K562 (cell line): ENCODE data around the gene DIPK1A. TPM values are rescaled to one million over a fixed set of nuclear protein-coding genes. Genes with fewer than 3 reads are reported as not detected.

Experiments
- ADNP ChIP-seq: fragments of 200-800 bp; sonication (Bioruptor generic); IDR thresholded peaks from 2 replicates; pipeline ENCODE4 v1.6.1; 2016; ENCODE audit warnings: missing genetic modification characterization, missing compliant biosample characterization
- ARNT ChIP-seq, 2 experiments: fragments of 450-650 bp; IDR thresholded peaks; 2 replicates each; pipeline ENCODE4 v1.6.1; 2016; ENCODE audit warnings: mild to moderate bottlenecking in 1 of 2
- COPS2 ChIP-seq: fragments of 450-650 bp; conservative IDR thresholded peaks from 2 replicates; pipeline ENCODE4 v1.6.1; 2016; ENCODE audit warnings: mild to moderate bottlenecking, moderate library complexity
- GTF2A2 ChIP-seq: IDR thresholded peaks from 2 replicates; pipeline ENCODE4 v1.6.1; 2016; ENCODE audit warnings: mild to moderate bottlenecking, missing genetic modification characterization, missing compliant biosample characterization
- HDAC8 ChIP-seq: fragments of 450-650 bp; IDR thresholded peaks from 2 replicates; pipeline ENCODE4 v1.6.1; 2016; ENCODE audit warnings: mild to moderate bottlenecking, missing genetic modification characterization, moderate library complexity, missing compliant biosample characterization
- HMGN3 ChIP-seq: IDR thresholded peaks from 2 replicates; pipeline ENCODE4 v1.6.1; 2011; ENCODE audit warnings: borderline replicate concordance, low read depth, mild to moderate bottlenecking, mixed read lengths, low read length; ENCODE audit not compliant: insufficient read length; ENCODE audit errors: extremely low read depth
- IFI16 ChIP-seq: fragments of 250-450 bp; sonication (Bioruptor Pico); IDR thresholded peaks from 2 replicates; pipeline ENCODE4 v2.1.2; 2022; ENCODE audit warnings: mild to moderate bottlenecking, inconsistent platforms
- JUND ChIP-seq, 2 experiments: IDR thresholded peaks; 2 replicates in 1 of 2; 3 replicates in 1 of 2; pipeline ENCODE4 v1.6.1; 2011; ENCODE audit warnings: borderline replicate concordance in 2 of 2, low read depth in 2 of 2, low read length in 2 of 2, improper control_type of control experiment in 1 of 2, missing biosample characterization in 1 of 2, missing genetic modification characterization in 1 of 2, missing genetic modification reagents in 1 of 2
- KDM5B ChIP-seq: fragments of 200-600 bp; sonication (generic); IDR thresholded peaks from 2 replicates; pipeline ENCODE4 v1.6.1; 2012; ENCODE audit warnings: low read depth, mild to moderate bottlenecking, moderate library complexity, low read length, control low read depth, inconsistent platforms; ENCODE audit not compliant: insufficient replicate concordance
- LCOR ChIP-seq: sonication (generic); formaldehyde crosslinking; IDR thresholded peaks from 2 replicates; pipeline ENCODE4 v1.8.0; 2022; ENCODE audit warnings: mild to moderate bottlenecking, missing genetic modification reagents
- MAFK ChIP-seq: IDR thresholded peaks from 2 replicates; pipeline ENCODE4 v1.6.1; 2011; ENCODE audit warnings: low read length, improper control_type of control experiment
- NCOA4 ChIP-seq: fragments of 450-650 bp; IDR thresholded peaks from 2 replicates; pipeline ENCODE4 v1.6.1; 2018; ENCODE audit warnings: mild to moderate bottlenecking; ENCODE audit not compliant: partially characterized antibody
- NONO ChIP-seq, 2 experiments: fragments of 200-400 bp in 1 of 2; fragments of 450-650 bp in 1 of 2; formaldehyde crosslinking in 1 of 2; IDR thresholded peaks; 2 replicates each; pipeline ENCODE4 v1.6.1; 2017; ENCODE audit warnings: low read depth in 2 of 2, mild to moderate bottlenecking in 2 of 2, moderate library complexity in 2 of 2, low read length in 1 of 2
- STAG1 ChIP-seq: sonication (generic); formaldehyde crosslinking; IDR thresholded peaks from 2 replicates; pipeline ENCODE4 v1.5.0; 2020; ENCODE audit warnings: missing genetic modification reagents, borderline replicate concordance
- TGIF2 ChIP-seq: sonication (generic); formaldehyde crosslinking; IDR thresholded peaks from 2 replicates; pipeline ENCODE4 v1.8.1; 2022; ENCODE audit warnings: mild to moderate bottlenecking, missing genetic modification reagents, moderate library complexity
- TOE1 ChIP-seq, 2 experiments: fragments of 450-650 bp in 1 of 2; sonication (generic) in 1 of 2; formaldehyde crosslinking in 1 of 2; IDR thresholded peaks; 2 replicates each; pipeline versions ENCODE4 v1.7.1 to v1.8.0; 2016 to 2022; ENCODE audit warnings: borderline replicate concordance in 2 of 2, mild to moderate bottlenecking in 2 of 2, antibody characterized with exemption in 1 of 2, inconsistent platforms in 1 of 2, low read depth in 1 of 2, missing genetic modification reagents in 1 of 2, moderate library complexity in 1 of 2
- WHSC1 ChIP-seq: IDR thresholded peaks from one replicate; pipeline ENCODE4 v1.6.1; 2012; ENCODE audit warnings: low read length, control low read depth, inconsistent platforms
- ZEB2 ChIP-seq: fragments of 450-650 bp; IDR thresholded peaks from 2 replicates; pipeline ENCODE4 v1.6.1; 2016
- ZNF124 ChIP-seq: sonication (generic); formaldehyde crosslinking; IDR thresholded peaks from 2 replicates; pipeline ENCODE4 v1.8.1; 2022; ENCODE audit warnings: missing genetic modification reagents
- ZNF224 ChIP-seq: sonication (generic); formaldehyde crosslinking; IDR thresholded peaks from 2 replicates; pipeline ENCODE4 v1.8.0; 2022; ENCODE audit warnings: mild to moderate bottlenecking, missing genetic modification reagents
- ZNF384 ChIP-seq: IDR thresholded peaks from 2 replicates; pipeline ENCODE4 v1.6.1; 2012; ENCODE audit warnings: low read depth, low read length, improper control_type of control experiment
- ZNF551 ChIP-seq: fragments of 250-450 bp; sonication (Bioruptor Pico); IDR thresholded peaks from 2 replicates; pipeline ENCODE4 v1.5.0; 2021; ENCODE audit warnings: mild to moderate bottlenecking, moderate library complexity
- ZNF589 ChIP-seq: fragments of 200-800 bp; sonication (Bioruptor generic); IDR thresholded peaks from 2 replicates; pipeline ENCODE4 v1.6.1; 2016; ENCODE audit warnings: low read depth, missing genetic modification characterization, missing compliant biosample characterization
- ZNF830 ChIP-seq: fragments of 250-450 bp; sonication (Bioruptor Pico); IDR thresholded peaks from 2 replicates; pipeline ENCODE4 v1.5.0; 2021; ENCODE audit warnings: mild to moderate bottlenecking
- polyA plus RNA-seq, 8 experiments: library from polyadenylated mRNA; depleted of rRNA in 4 of 8; stranded (reverse) in 5 of 8; unstranded in 3 of 8; fragments of >200 nt; fragmentation: Nextera tagmentation in 2 of 8; fragmentation: Illumina TruSeq in 1 of 8; extraction: Ambion mirVana in 2 of 8; extraction: Trizol in 1 of 8; gene quantifications; 2 replicates each; pipeline versions ENCODE4 v1.2.1 to v1.2.3, GENCODE V29; 2011 to 2014; ENCODE audit warnings: inconsistent platforms in 1 of 8, missing spikeins in 1 of 8
- total RNA-seq, 7 experiments: library from RNA; depleted of rRNA in 6 of 7; stranded (reverse); fragments of >200 nt in 6 of 7; fragmentation: Illumina TruSeq in 2 of 7; extraction: Trizol in 2 of 7; gene quantifications; 2 replicates each; pipeline versions ENCODE4 v1.2.1 to v1.2.3, GENCODE V29; 2011 to 2021; ENCODE audit warnings: low replicate concordance in 1 of 7
- TF ChIP-seq, protein P1 (sequence below): sonication (generic); formaldehyde crosslinking; IDR thresholded peaks from 2 replicates; pipeline ENCODE4 v1.8.1; 2023; ENCODE audit warnings: mild to moderate bottlenecking, missing genetic modification reagents, moderate library complexity
- TF ChIP-seq, protein P2 (sequence below): fragments of 450-650 bp; formaldehyde crosslinking; IDR thresholded peaks from 2 replicates; pipeline ENCODE4 v1.4.0; 2022; ENCODE audit warnings: missing genetic modification characterization

Gene DIPK1A
- total and polyA plus RNA-seq, 9 of the 15 experiments (the other 6 are each of a cell fraction or from before 2014, with no cell fraction given), result 0.54 to 2.5 (median 1.3) TPM

DNA sequence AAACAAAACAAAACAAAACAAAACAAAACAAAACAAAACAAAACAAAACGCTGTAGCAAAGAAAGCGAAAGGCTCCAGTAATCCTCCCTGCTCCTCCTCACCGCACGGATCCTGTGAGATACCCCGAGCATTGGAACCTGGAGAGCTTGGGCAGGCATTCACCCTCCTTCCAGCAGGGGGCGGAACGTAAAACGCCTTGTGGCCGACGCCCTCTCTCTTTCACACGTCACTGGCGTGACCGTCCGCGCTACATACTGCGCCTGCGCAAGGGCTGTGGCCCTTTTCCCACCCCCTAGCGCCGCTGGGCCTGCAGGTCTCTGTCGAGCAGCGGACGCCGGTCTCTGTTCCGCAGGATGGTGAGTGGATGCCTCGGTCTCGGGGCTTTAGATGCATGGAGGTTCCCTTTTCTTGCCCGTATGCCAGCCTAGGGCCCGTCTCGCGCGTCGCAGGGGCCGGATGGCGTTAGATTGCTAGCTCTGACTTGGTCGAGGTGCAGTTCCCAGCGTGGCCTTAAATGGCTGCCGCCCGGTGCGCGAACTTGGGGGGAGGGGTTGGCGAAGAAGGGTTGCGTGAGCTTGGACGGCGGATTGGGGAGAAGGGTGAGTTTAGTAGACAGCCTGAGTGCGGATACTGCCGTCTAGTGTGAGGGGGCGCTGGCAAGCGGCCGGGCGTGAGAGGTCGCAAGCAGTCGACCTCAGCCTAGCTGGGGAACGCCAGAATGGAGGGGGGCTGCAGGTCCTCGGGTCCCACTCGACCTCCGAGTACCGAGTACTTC, 129.3 kb downstream of the DIPK1A start, which contains the start of gene RPL5 (continued):
- TF ChIP-seq TOE1 (IDR thresholded peaks at IDR 0.05; ENCODE audit: borderline replicate concordance) (peak; percentile 90), TOE1 (CRISPR knock-in tag; IDR thresholded peaks at IDR 0.05; ENCODE audit: borderline replicate concordance, low read depth) (peak; percentile 97; the same call in 1 of the 2 replicates), ARNT (IDR thresholded peaks at IDR 0.05) (peak; percentile 80 to 94; a peak in 3 of 4 replicates), ZNF589 (no peak), NONO (IDR thresholded peaks at IDR 0.05; ENCODE audit: low read depth in 2 of 2, low read length in 1 of 2) (no peak; a peak in 1 of 4 replicates), IFI16 (CRISPR knock-in tag) (no peak), HMGN3 (no peak), NCOA4 (no peak), ZNF124 (CRISPR knock-in tag) (no peak), JUND (IDR thresholded peaks at IDR 0.05; ENCODE audit: borderline replicate concordance, low read depth, low read length) (peak; percentile 81), JUND (tag; IDR thresholded peaks at IDR 0.05; ENCODE audit: borderline replicate concordance, low read depth, low read length) (peak; percentile 60; the same call in 1 of the 3 replicates), KDM5B (peak; percentile 99), ZNF830 (CRISPR knock-in tag) (no peak), ADNP (no peak), ZNF551 (CRISPR knock-in tag) (no peak), ZNF384 (peak; percentile 30; the same call in 1 of the 2 replicates), WHSC1 (no peak), COPS2 (no peak), TGIF2 (no peak), LCOR (peak; percentile 91), STAG1 (CRISPR knock-in tag) (no peak), ZNF224 (CRISPR knock-in tag) (no peak), MAFK (no peak), ZEB2 (no peak), HDAC8 (peak; percentile 54; the same call in 1 of the 2 replicates), GTF2A2 (tag) (peak; percentile 87)
- TF ChIP-seq, protein P1, sequence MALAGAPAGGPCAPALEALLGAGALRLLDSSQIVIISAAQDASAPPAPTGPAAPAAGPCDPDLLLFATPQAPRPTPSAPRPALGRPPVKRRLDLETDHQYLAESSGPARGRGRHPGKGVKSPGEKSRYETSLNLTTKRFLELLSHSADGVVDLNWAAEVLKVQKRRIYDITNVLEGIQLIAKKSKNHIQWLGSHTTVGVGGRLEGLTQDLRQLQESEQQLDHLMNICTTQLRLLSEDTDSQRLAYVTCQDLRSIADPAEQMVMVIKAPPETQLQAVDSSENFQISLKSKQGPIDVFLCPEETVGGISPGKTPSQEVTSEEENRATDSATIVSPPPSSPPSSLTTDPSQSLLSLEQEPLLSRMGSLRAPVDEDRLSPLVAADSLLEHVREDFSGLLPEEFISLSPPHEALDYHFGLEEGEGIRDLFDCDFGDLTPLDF, result peak; percentile 90
- TF ChIP-seq, protein P2, sequence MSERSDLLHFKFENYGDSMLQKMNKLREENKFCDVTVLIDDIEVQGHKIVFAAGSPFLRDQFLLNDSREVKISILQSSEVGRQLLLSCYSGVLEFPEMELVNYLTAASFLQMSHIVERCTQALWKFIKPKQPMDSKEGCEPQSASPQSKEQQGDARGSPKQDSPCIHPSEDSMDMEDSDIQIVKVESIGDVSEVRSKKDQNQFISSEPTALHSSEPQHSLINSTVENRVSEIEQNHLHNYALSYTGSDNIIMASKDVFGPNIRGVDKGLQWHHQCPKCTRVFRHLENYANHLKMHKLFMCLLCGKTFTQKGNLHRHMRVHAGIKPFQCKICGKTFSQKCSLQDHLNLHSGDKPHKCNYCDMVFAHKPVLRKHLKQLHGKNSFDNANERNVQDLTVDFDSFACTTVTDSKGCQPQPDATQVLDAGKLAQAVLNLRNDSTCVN (CRISPR knock-in tag), result no peak
